ENCODE data around the gene PHIP.
"Not testable (repeated sequence)": the region's sequence is repeated elsewhere in the genome, so short reads cannot be mapped to it uniquely, and the experiment has no call there.

PHIP gene

DNA sequence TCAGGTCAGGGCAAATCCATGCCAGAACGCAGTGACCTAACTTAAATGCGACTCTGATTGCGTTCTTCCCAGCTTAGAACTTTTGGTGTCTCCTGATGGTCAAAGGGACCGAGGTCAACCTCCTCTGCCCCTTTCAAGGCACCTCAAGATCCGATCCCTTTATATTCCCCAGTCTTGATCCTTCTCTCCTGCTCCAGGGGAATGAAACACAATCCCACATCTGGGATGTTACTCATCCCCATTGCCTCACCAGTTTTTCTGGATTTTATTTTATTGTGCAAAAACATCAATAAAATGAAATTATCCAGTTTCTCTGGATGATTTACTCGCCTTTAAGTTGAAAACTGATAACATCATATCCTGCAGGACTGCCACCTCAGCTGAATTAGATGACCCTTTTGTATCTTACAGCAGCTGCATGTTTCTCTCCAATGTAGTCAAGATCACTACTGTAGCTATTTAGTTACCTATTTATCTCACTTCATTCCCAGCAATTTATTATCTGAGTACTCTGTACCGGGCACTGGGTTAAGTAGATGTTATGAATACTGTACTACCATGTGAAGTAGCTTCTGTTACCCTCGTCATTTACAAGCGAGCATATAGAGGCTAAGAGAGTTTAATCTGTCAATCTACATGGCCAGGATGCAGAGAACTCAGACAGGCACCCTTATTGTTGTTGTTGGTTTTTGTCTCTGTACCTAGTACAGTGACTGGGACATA, 166.7 kb downstream of the PHIP start:
- DNase-seq = no peak

DNA sequence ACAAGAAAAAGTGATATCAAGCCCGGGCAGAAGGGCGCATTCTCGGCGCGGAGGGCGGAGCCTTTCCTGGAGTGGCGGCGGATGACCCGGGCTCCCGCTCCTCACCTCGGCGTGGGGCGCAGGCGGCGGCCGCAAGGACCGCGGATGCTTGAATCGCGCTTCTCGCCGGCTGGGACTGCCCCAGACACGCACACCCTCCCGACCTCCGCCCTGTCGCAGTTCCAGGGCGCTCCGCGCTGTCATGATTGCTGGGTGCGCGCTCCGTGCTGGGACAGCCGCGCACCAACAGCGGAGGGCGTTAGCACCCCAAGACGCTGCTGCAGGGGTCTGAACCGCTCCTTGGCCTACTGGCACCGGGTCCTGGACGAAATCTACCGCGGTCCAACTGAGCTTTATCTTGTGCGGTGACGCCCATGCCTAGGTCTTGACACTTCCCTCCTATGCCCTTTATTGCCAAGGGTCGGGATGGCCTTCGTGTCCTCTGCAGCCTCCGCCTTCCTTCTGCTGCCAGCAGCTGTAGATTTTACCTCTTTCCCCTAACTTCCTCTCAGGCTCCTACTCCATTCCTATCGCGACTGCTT, 167.4 kb downstream of the PHIP start:
- no peak for DNase-seq

DNA sequence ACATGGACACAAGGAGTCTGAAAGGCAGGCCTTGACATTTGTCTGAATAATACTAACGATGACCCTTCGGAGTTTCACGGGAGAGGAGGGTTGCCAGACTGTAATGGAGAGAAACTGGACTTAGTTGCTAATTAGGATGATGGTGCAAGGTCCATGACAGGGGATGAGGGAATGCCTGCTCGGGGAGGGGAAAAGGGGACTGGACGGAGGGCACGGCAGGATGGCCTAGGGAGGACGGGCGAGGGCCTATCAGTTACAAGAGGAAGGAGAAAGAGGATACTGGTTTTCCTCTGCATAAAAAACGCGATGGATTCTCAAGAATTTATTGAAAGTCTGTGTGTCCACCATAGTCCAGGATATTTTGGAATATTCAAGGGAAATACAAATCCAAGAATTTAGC, 168.0 kb downstream of the PHIP start:
- DNase-seq = no peak

DNA sequence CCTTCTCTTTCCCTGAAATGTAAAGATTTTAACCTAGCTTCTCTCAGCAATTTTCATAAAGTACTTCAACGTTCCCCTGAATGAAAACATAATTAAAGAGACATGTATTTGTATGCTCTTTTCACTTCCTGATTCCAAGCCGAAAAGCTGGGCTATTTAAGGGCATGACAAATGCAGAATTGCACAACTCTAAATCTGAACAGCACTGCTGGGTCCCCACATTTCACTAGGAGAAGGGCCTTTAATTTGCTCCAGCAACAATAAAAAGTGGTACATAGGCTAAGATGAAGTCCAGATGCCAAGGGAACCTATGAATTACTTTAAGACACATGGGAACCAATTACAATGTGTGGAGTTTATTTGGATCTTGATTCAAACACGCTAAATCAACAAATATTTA, 168.7 kb downstream of the PHIP start:
- DNase-seq = no peak

DNA sequence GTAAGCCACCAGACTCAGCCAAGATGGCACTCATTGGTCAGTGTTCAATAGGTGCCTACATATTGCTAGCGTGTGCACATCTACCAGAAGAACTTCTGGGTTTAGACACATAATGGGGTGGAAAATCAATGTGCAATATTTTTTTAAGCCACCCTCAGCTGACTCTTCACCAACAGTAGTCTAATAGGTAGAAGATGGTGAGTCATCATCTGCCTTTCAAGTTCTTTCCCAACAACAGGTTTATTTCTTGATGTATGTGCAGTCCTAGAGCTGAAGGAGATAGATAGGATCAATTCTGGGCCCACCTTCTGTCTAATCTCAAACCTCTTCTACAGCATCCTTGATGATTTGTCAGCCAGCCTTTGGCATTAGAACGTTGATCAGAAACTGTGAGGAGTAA, 169.4 kb downstream of the PHIP start:
- DNase-seq = no peak

DNA sequence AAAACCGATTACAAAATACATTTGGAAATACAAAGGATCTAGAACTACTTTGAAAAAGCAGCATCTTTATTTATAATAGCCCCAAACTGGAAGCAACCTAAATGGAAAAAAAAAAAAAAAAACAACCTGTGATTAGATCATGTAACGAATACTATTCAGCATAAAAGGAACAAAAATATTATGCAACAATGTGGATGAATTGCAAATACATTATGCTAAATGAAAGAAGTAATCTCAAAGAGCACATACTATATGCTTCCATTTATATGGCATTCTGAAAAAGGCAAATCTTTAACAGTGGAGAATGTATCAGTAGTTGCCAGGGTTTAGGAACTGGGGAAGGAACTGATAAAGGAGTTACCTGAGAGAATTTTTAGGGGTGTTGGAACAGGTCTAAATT, 181.8 kb downstream of the PHIP start:
- DNase-seq = no peak

DNA sequence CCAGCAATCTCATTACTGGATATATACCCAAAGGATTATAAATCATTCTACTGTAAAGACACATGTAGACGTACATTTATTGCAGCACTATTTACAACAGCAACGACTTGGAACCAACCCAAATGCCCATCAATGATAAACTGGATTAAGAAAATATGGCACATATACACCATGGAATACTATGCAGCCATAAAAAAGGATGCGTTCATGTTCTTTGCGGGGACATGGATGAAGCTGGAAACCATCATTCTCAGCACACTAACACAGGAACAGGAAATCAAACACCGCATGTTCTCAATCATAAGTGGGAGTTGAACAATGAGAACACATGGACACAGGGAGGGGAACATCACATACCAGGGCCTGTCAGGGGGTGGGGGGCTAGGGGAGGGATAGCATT, 188.2 kb downstream of the PHIP start:
- DNase-seq = not testable (repeated sequence)
